Transverse colon (tissue), 4 donors: ENCODE data around the gene KIF3A. TPM values are rescaled to one million over a fixed set of nuclear protein-coding genes. Genes with fewer than 3 reads are reported as not detected.

Source experiments
- DNase-seq: peaks from one replicate; pipeline ENCODE4 v3.0.0-alpha.2; 2019
- H3K27ac ChIP-seq, 4 donors: fragments of 200-600 bp; sonication (generic); 2 replicates each; pipeline ENCODE4 v1.5.1; 2016 to 2018; ENCODE audit warnings: inconsistent platforms in 4 of 4
- H3K27me3 ChIP-seq: fragments of 200-600 bp; sonication (generic); 2 replicates; pipeline ENCODE4 v1.5.1; 2017; ENCODE audit warnings: inconsistent platforms
- H3K36me3 ChIP-seq, 4 donors: fragments of 200-600 bp; sonication (generic); 2 replicates each; pipeline ENCODE4 v1.5.1; 2017 to 2019; ENCODE audit warnings: inconsistent platforms in 4 of 4
- H3K4me1 ChIP-seq, 4 donors: fragments of 200-600 bp; sonication (generic); 2 replicates each; pipeline ENCODE4 v1.5.1; 2017 to 2020; ENCODE audit warnings: inconsistent platforms in 4 of 4
- H3K4me3 ChIP-seq, 4 donors: fragments of 200-600 bp; sonication (generic); 1 replicate in 1 of 4; 2 replicates in 3 of 4; pipeline versions ENCODE4 v1.5.1 to v1.6.1; 2017 to 2019; ENCODE audit warnings: inconsistent platforms in 4 of 4
- H3K9me3 ChIP-seq, 2 donors: fragments of 200-600 bp; sonication (generic); 2 replicates each; pipeline ENCODE4 v1.5.1; 2017 to 2019; ENCODE audit warnings: inconsistent platforms in 2 of 2
- EP300 ChIP-seq: sonication (generic); formaldehyde crosslinking; IDR thresholded peaks from one replicate; pipeline ENCODE4 v1.6.1; 2017; ENCODE audit warnings: antibody characterized with exemption, low read depth
- POLR2A ChIP-seq: fragments of 450-650 bp; IDR thresholded peaks from one replicate; pipeline ENCODE4 v1.6.1; 2016; ENCODE audit warnings: antibody characterized with exemption, mild to moderate bottlenecking, moderate library complexity
- POLR2AphosphoS5 ChIP-seq, 3 donors: sonication (generic); formaldehyde crosslinking; IDR thresholded peaks; one replicate each; pipeline ENCODE4 v1.6.1; 2016; ENCODE audit warnings: antibody characterized with exemption in 3 of 3
- WGBS, 2 donors: methylation state at CpG; one replicate each; pipeline ENCODE4 v1.1.5; 2018; ENCODE audit warnings: low coverage in 1 of 2; 5-methylcytosine and 5-hydroxymethylcytosine counted together
- in situ Hi-C, 4 donors: fragments of 200-750 bp; cut with MboI; loops; one replicate each; pipeline versions ENCODE4 v1.15.0 to v1.15.1; 2017; ENCODE audit warnings: low sequenced_read_pairs in 3 of 4, low pct_ligation_motif_present in 1 of 4, low pct_unique_long_range_greater_than_20kb in 1 of 4
- intact Hi-C: fragments of 100-400 bp; cut with DNase I; formaldehyde crosslinking; loops from one replicate; pipeline ENCODE4 v1.15.1; 2023; ENCODE audit warnings: low total_unique reads
- total RNA-seq, 4 donors: library from RNA; depleted of rRNA; stranded (reverse); fragments of >200 nt; gene quantifications; one replicate each; pipeline ENCODE4 v1.1.0, GENCODE V29; 2016
- TF ChIP-seq, protein P1 (sequence below), 5 experiments: fragments of 200-600 bp in 3 of 5; fragments of 450-650 bp in 2 of 5; sonication (generic) in 3 of 5; IDR thresholded peaks; 1 replicate in 2 of 5; 2 replicates in 3 of 5; pipeline ENCODE4 v1.5.1; 2016 to 2017; ENCODE audit warnings: antibody characterized with exemption in 5 of 5, inconsistent platforms in 3 of 5, mild to moderate bottlenecking in 2 of 5, moderate library complexity in 1 of 5

KIF3A gene
- total RNA-seq, 4 donors from 2014 or later: 1.9 to 7.0 (median 2.8) TPM

DNA sequence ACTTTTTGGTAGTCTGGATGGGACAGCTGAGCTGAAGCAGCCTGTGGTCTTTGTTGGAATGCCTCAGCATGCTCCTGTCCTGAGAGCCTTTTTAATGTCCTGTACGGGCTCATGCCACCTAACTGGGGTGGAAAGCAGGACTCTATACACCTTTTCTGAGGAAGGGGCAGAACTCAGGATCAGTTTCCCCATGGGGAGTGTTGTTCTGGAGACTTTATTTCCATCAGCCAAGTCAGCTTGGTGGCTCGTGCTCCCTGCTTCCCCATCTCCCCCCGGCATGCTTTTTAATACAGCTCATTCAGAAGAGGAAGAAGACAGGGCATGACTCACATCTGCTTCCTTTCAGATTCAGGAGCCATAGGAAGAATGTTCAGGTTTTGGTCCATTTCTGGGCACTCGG lies 44.8 kb upstream of the KIF3A start:
- no peak for DNase-seq
- peaks cover 0 to 7% (median 2%) of the 10 kb centered on the region in 4 donors for H3K4me1 ChIP-seq
- no peak overlapping the region for H3K4me3 ChIP-seq
- TF ChIP-seq POLR2A (no peak), POLR2AphosphoS5 (IDR thresholded peaks at IDR 0.05) (no peak), EP300 (no peak)
- TF ChIP-seq, protein P1, sequence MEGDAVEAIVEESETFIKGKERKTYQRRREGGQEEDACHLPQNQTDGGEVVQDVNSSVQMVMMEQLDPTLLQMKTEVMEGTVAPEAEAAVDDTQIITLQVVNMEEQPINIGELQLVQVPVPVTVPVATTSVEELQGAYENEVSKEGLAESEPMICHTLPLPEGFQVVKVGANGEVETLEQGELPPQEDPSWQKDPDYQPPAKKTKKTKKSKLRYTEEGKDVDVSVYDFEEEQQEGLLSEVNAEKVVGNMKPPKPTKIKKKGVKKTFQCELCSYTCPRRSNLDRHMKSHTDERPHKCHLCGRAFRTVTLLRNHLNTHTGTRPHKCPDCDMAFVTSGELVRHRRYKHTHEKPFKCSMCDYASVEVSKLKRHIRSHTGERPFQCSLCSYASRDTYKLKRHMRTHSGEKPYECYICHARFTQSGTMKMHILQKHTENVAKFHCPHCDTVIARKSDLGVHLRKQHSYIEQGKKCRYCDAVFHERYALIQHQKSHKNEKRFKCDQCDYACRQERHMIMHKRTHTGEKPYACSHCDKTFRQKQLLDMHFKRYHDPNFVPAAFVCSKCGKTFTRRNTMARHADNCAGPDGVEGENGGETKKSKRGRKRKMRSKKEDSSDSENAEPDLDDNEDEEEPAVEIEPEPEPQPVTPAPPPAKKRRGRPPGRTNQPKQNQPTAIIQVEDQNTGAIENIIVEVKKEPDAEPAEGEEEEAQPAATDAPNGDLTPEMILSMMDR (IDR thresholded peaks at IDR 0.05): no peak
- H3K27ac ChIP-seq: no peak overlapping the region
- H3K27me3 ChIP-seq: no peaks in the 10 kb centered on the region
- intact Hi-C loops (loop anchor here (10.0 kb wide), 1 partner anchor 1333 kb away; the partner anchor contains the start of gene TCF7), in situ Hi-C loops (loop anchor here in 1 of 4 donors (25.0 kb wide), 1 partner anchor 395 kb away; no protein-coding TSS in a partner anchor)
- WGBS, 2 donors: 64% methylated on average over 4 of the region's 4 CpGs; no CpG with 5 or more reads in 1 of the 2 donors
- no peaks in the 10 kb centered on the region for H3K9me3 ChIP-seq
- H3K36me3 ChIP-seq: no peaks in the 10 kb centered on the region

DNA sequence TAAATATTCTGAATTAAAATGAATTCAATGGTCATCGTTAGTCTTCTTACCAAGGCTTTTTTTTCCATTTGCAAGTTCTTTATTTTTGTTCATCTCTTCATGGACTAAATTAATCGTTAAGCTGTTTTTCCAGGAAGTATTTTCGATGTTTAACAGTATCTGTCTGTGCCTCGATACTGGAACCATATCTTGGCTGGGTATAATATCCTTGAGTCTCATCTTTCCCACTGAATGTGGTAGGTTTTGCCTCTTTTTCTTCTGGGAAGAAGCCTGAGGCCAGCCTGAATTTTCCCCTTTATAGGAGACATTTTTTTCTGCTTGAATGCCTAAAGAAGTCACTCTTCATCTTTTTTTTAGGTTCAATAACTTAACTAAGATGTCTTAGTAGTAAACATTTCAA lies 43.7 kb upstream of the KIF3A start:
- no peak overlapping the region for H3K4me3 ChIP-seq
- no peak for TF ChIP-seq POLR2A
- TF ChIP-seq, protein P1 (IDR thresholded peaks at IDR 0.05): no peak
- no peak for TF ChIP-seq EP300
- no peak for TF ChIP-seq POLR2AphosphoS5 (IDR thresholded peaks at IDR 0.05)
- WGBS, 2 donors: 88 to 90% methylated on average over 2 to 4 of the region's 4 CpGs
- no peaks in the 10 kb centered on the region for H3K9me3 ChIP-seq
- peaks cover 0 to 12% (median 7%) of the 10 kb centered on the region in 4 donors for H3K4me1 ChIP-seq
- intact Hi-C loops: loop anchor here (10.0 kb wide), 1 partner anchor 1334 kb away; the partner anchor contains the start of gene TCF7
- H3K27me3 ChIP-seq: no peaks in the 10 kb centered on the region
- no peak overlapping the region for H3K27ac ChIP-seq
- no peak for DNase-seq
- in situ Hi-C loops: loop anchor here in 1 of 4 donors (25.0 kb wide), 1 partner anchor 394 kb away; no protein-coding TSS in a partner anchor
- no peaks in the 10 kb centered on the region for H3K36me3 ChIP-seq

DNA sequence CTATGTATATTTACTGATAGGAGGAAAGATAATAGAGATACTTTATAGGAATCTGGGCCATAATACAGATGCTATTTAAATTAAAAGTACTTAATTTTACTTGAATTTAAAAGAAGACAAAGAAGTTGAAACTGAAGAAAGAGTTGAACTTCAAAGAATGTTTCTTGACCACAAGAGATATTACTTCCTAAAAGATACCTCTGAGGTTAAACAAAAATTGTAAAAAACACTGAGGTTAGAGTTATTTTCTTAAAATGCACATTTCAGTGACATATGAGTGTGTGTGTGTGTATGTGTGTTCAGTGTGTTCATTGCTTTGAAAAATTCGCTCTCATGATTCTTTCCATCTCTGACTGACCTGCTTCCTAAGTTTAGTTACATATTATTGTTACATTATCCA lies 43.2 kb upstream of the KIF3A start:
- TF ChIP-seq EP300: no peak
- no peak for TF ChIP-seq POLR2AphosphoS5 (IDR thresholded peaks at IDR 0.05)
- TF ChIP-seq, protein P1 (IDR thresholded peaks at IDR 0.05): no peak
- TF ChIP-seq POLR2A: no peak
- in situ Hi-C loops (loop anchor here in 1 of 4 donors (25.0 kb wide), 1 partner anchor 393 kb away; no protein-coding TSS in a partner anchor), intact Hi-C loops (loop anchor here (10.0 kb wide), 1 partner anchor 1334 kb away; the partner anchor contains the start of gene TCF7)
- peaks cover 0 to 17% (median 12%) of the 10 kb centered on the region in 4 donors for H3K4me1 ChIP-seq
- no peaks in the 10 kb centered on the region for H3K36me3 ChIP-seq
- no peaks in the 10 kb centered on the region for H3K27me3 ChIP-seq
- H3K9me3 ChIP-seq: no peaks in the 10 kb centered on the region
- no peak for DNase-seq
- 84 to 86% methylated on average over 1 of the region's 1 CpG for WGBS, 2 donors
- H3K4me3 ChIP-seq: no peak overlapping the region
- H3K27ac ChIP-seq: no peak overlapping the region

DNA sequence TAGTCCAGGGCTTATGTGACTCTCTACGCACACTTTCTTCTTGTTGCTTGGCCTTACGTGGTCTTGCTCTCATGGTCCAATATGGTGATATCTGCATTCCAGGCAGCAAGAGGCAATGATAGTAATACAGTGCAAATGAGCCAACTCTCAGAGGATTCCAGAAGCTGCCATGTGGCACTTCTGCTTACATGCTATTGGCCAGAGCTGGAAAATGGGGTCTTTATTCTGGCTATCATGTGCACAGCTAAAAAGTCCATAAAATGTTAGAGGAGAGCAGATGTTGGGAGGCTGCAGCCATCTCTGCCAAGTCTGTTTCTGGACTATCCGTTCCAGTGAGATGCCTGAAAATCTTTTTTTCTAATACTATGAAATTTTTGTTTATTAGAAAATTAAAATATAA lies 42.6 kb upstream of the KIF3A start:
- DNase-seq: no peak
- Histone ChIP-seq H3K9me3 (no peaks in the 10 kb centered on the region), H3K27ac (no peak overlapping the region), H3K4me1 (peaks cover 3 to 23% (median 18%) of the 10 kb centered on the region in 4 donors), H3K4me3 (no peak overlapping the region), H3K36me3 (no peaks in the 10 kb centered on the region), H3K27me3 (no peaks in the 10 kb centered on the region)
- WGBS, 2 donors: 78 to 95% methylated on average over 1 to 3 of the region's 3 CpGs
- in situ Hi-C loops: loop anchor here in 1 of 4 donors (25.0 kb wide), 1 partner anchor 393 kb away; no protein-coding TSS in a partner anchor
- intact Hi-C loops: loop anchor here (10.0 kb wide), 1 partner anchor 1335 kb away; the partner anchor contains the start of gene TCF7
- TF ChIP-seq, protein P1 (IDR thresholded peaks at IDR 0.05): no peak
- no peak for TF ChIP-seq EP300
